Thyroid gland (tissue), 4 donors: Measurements from ENCODE around the gene EPN3.

ENCODE experiments used
- POLR2A ChIP-seq, 2 donors: fragments of 450-650 bp; IDR thresholded peaks; one replicate each; pipeline ENCODE4 v1.6.1; 2017; ENCODE audit warnings: antibody characterized with exemption in 2 of 2, mild to moderate bottlenecking in 2 of 2, moderate library complexity in 1 of 2
- TF ChIP-seq, protein P1 (sequence below), 6 experiments: fragments of 200-600 bp in 3 of 6; fragments of 450-650 bp in 3 of 6; sonication (generic) in 3 of 6; IDR thresholded peaks; one replicate each; pipeline ENCODE4 v1.5.1; 2016 to 2019; ENCODE audit warnings: antibody characterized with exemption in 6 of 6, mild to moderate bottlenecking in 2 of 6, inconsistent platforms in 1 of 6, moderate library complexity in 1 of 6

DNA sequence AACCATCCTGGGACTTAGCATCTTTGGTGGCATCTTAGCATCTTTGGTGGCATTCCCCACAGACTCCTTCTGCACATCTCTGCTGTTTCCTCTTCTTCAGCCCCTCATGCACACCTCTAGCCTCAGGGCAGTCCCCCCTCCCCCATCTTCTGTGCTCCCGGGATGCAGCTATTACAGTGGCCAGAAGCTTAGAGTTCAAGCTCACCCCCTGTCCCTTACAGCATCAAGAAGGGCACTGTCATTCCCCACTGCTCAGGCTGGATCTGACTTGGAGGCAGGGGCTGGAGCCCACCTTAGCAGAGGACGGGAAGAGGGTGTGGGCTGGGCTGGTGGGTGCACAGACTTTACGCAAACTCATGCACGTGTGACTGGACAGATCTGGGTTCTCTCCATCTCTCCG is 650 bp downstream of the EPN3 start:
- TF ChIP-seq, protein P1, sequence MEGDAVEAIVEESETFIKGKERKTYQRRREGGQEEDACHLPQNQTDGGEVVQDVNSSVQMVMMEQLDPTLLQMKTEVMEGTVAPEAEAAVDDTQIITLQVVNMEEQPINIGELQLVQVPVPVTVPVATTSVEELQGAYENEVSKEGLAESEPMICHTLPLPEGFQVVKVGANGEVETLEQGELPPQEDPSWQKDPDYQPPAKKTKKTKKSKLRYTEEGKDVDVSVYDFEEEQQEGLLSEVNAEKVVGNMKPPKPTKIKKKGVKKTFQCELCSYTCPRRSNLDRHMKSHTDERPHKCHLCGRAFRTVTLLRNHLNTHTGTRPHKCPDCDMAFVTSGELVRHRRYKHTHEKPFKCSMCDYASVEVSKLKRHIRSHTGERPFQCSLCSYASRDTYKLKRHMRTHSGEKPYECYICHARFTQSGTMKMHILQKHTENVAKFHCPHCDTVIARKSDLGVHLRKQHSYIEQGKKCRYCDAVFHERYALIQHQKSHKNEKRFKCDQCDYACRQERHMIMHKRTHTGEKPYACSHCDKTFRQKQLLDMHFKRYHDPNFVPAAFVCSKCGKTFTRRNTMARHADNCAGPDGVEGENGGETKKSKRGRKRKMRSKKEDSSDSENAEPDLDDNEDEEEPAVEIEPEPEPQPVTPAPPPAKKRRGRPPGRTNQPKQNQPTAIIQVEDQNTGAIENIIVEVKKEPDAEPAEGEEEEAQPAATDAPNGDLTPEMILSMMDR (IDR thresholded peaks at IDR 0.05): no peak
- no peak for TF ChIP-seq POLR2A (IDR thresholded peaks at IDR 0.05)
